ENCODE measurements around the gene SLC34A1. TPM values are rescaled to one million over a fixed set of nuclear protein-coding genes. Genes with fewer than 3 reads are reported as not detected.

SLC34A1 gene
- total and polyA plus RNA-seq, 2 of the 13 experiments (the other 11 are each of a cell fraction or from before 2014, with no cell fraction given) = 0.03 to 0.20 TPM

DNA sequence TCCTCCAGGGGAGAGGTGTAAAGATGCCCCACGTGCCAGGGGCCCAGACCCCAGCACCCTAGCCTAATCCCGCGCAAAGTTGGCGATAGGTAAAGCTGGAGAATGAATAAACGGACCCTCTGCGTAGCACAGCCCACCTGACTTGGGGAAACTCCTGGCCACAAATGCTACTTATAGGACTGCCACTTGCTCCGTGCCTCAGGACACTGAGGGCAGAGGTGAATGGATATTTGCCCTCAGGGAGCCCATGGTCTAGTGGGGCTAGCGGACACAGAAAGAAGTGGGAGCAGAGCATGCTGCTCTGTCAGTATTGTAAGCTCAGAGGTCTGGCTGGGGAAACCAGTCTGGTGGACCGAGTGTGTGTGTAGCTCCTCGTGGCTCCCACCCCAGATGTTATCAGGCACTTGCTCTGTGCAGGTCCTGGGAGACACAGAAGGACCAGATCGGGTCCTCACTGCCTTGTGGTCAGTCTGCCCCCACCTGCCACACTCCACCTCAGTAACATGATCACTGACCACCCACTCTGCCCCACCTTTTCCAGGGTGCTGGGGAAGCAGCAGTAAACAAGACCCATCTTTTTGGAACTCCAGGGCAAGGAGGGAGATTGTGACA lies 43.1 kb downstream of the SLC34A1 start:
- Histone ChIP-seq H3K4me1 (ENCODE audit: insufficient read depth, low read length) (peaks cover 43% of the 10 kb centered on the region), H3K79me2 (ENCODE audit: insufficient read depth, low read length) (peaks cover 14% of the 10 kb centered on the region), H3K9ac (ENCODE audit: insufficient read depth, low read depth, low read length) (peak overlapping the region; percentile 96), H3K27ac (ENCODE audit: extremely low read length, insufficient read depth, low read length) (peak overlapping the region; percentile 83), H4K20me1 (ENCODE audit: insufficient read depth, low read length) (no peaks in the 10 kb centered on the region), H3K9me3 (ENCODE audit: low read length) (no peaks in the 10 kb centered on the region), H3K36me3 (replicated peaks in 1 of 2; ENCODE audit: control insufficient read depth in 1 of 2, insufficient read depth in 2 of 2, low read length in 2 of 2) (peaks cover 3 to 8% of the 10 kb centered on the region in 2 experiments; a peak in 3 of 5 replicates), H3K4me3 (replicated peaks in 1 of 3; ENCODE audit: insufficient read depth in 1 of 3, low read depth in 2 of 3, low read length in 3 of 3) (peak overlapping the region; percentile 69 to 87 (median 76)), H3K27me3 (ENCODE audit: control insufficient read depth in 1 of 2, insufficient read depth in 2 of 2, low read length in 2 of 2) (peaks cover 0 to 9% of the 10 kb centered on the region in 2 experiments; a peak in 1 of 5 replicates), H2AFZ (ENCODE audit: low read length) (no peak overlapping the region), H3K4me2 (ENCODE audit: low read depth, low read length) (peak overlapping the region; percentile 95)
- intact Hi-C loops (cut with micrococcal nuclease; ENCODE audit: unreplicated experiment) = no loop called here
- DNase-seq (ENCODE audit: low spot score) (no peak), FAIRE-seq (no peak), ATAC-seq (no peak)
- ChIA-PET CTCF (ENCODE audit: low intra/inter-chr PET ratio, low total read pairs) (interaction anchor here (1.2 kb wide), 1 partner anchor 28 kb away, joined by 5 read pairs; no protein-coding TSS in a partner anchor), POLR2A (interaction anchor here (1.1 to 2.9 kb wide), 12 partner anchors 9 to 60 kb away, joined by 3 to 30 read pairs (median 9); no protein-coding TSS in a partner anchor)
- in situ Hi-C loops (cut with HindIII; ENCODE audit: extremely low pct_ligation_motif_present, low pct_unique_long_range_greater_than_20kb) = no loop called here
- TSS peak; percentile 74 for BruUV-seq (replicated peaks)
- WGBS (ENCODE audit: low lambda C conversion rate) = 1% methylated on average over 7 of the region's 11 CpGs
- TF ChIP-seq, protein P1, sequence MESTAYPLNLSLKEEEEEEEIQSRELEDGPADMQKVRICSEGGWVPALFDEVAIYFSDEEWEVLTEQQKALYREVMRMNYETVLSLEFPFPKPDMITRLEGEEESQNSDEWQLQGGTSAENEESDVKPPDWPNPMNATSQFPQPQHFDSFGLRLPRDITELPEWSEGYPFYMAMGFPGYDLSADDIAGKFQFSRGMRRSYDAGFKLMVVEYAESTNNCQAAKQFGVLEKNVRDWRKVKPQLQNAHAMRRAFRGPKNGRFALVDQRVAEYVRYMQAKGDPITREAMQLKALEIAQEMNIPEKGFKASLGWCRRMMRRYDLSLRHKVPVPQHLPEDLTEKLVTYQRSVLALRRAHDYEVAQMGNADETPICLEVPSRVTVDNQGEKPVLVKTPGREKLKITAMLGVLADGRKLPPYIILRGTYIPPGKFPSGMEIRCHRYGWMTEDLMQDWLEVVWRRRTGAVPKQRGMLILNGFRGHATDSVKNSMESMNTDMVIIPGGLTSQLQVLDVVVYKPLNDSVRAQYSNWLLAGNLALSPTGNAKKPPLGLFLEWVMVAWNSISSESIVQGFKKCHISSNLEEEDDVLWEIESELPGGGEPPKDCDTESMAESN (CRISPR knock-in tag; conservative IDR thresholded peaks at IDR 0.05) = 0 out of 2 replicates have a peak, but pooled peaks have one; percentile 40
- TF ChIP-seq MBD4 (IDR thresholded peaks at IDR 0.05; ENCODE audit: borderline replicate concordance, low read length) (no peak), NRL (CRISPR knock-in tag; IDR thresholded peaks at IDR 0.05; ENCODE audit: borderline replicate concordance) (peak; percentile 54; the same call in 1 of the 2 replicates), ARNTL (CRISPR knock-in tag; IDR thresholded peaks at IDR 0.05) (no peak), ZNF761 (CRISPR knock-in tag; conservative IDR thresholded peaks at IDR 0.05) (no peak), ZNF563 (CRISPR knock-in tag; IDR thresholded peaks at IDR 0.05) (0 out of 2 replicates have a peak, but pooled peaks have one; percentile 31), ETV5 (CRISPR knock-in tag; IDR thresholded peaks at IDR 0.05; ENCODE audit: borderline replicate concordance) (peak; percentile 4; the same call in 1 of the 2 replicates), ZNF891 (CRISPR knock-in tag; IDR thresholded peaks at IDR 0.05) (0 out of 2 replicates have a peak, but pooled peaks have one; percentile 43), ZIK1 (CRISPR knock-in tag; IDR thresholded peaks at IDR 0.05; ENCODE audit: borderline replicate concordance, low read depth) (0 out of 2 replicates have a peak, but pooled peaks have one; percentile 19), GATAD2A (CRISPR knock-in tag; IDR thresholded peaks at IDR 0.05) (0 out of 2 replicates have a peak, but pooled peaks have one; percentile 21)
- TF ChIP-seq, protein P2, sequence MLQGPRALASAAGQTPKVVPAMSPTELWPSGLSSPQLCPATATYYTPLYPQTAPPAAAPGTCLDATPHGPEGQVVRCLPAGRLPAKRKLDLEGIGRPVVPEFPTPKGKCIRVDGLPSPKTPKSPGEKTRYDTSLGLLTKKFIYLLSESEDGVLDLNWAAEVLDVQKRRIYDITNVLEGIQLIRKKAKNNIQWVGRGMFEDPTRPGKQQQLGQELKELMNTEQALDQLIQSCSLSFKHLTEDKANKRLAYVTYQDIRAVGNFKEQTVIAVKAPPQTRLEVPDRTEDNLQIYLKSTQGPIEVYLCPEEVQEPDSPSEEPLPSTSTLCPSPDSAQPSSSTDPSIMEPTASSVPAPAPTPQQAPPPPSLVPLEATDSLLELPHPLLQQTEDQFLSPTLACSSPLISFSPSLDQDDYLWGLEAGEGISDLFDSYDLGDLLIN (CRISPR knock-in tag; IDR thresholded peaks at IDR 0.05; ENCODE audit: borderline replicate concordance) = no peak
- TF ChIP-seq, protein P3, sequence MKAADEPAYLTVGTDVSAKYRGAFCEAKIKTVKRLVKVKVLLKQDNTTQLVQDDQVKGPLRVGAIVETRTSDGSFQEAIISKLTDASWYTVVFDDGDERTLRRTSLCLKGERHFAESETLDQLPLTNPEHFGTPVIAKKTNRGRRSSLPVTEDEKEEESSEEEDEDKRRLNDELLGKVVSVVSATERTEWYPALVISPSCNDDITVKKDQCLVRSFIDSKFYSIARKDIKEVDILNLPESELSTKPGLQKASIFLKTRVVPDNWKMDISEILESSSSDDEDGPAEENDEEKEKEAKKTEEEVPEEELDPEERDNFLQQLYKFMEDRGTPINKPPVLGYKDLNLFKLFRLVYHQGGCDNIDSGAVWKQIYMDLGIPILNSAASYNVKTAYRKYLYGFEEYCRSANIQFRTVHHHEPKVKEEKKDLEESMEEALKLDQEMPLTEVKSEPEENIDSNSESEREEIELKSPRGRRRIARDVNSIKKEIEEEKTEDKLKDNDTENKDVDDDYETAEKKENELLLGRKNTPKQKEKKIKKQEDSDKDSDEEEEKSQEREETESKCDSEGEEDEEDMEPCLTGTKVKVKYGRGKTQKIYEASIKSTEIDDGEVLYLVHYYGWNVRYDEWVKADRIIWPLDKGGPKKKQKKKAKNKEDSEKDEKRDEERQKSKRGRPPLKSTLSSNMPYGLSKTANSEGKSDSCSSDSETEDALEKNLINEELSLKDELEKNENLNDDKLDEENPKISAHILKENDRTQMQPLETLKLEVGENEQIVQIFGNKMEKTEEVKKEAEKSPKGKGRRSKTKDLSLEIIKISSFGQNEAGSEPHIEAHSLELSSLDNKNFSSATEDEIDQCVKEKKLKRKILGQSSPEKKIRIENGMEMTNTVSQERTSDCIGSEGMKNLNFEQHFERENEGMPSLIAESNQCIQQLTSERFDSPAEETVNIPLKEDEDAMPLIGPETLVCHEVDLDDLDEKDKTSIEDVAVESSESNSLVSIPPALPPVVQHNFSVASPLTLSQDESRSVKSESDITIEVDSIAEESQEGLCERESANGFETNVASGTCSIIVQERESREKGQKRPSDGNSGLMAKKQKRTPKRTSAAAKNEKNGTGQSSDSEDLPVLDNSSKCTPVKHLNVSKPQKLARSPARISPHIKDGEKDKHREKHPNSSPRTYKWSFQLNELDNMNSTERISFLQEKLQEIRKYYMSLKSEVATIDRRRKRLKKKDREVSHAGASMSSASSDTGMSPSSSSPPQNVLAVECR (CRISPR knock-in tag; IDR thresholded peaks at IDR 0.05; ENCODE audit: borderline replicate concordance) = peak; percentile 36; the same call in 1 of the 2 replicates
- TF ChIP-seq, protein P4, sequence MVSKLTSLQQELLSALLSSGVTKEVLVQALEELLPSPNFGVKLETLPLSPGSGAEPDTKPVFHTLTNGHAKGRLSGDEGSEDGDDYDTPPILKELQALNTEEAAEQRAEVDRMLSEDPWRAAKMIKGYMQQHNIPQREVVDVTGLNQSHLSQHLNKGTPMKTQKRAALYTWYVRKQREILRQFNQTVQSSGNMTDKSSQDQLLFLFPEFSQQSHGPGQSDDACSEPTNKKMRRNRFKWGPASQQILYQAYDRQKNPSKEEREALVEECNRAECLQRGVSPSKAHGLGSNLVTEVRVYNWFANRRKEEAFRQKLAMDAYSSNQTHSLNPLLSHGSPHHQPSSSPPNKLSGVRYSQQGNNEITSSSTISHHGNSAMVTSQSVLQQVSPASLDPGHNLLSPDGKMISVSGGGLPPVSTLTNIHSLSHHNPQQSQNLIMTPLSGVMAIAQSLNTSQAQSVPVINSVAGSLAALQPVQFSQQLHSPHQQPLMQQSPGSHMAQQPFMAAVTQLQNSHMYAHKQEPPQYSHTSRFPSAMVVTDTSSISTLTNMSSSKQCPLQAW (CRISPR knock-in tag; IDR thresholded peaks at IDR 0.05) = peak; percentile 48; the same call in 1 of the 2 replicates
